SH-SY5Y (cell line): ENCODE measurements around the gene SLC10A2.

ENCODE experiments used
- GATA2 ChIP-seq: IDR thresholded peaks from 2 replicates; pipeline ENCODE4 v1.6.1; 2011; ENCODE audit warnings: mild to moderate bottlenecking, low read depth, low read length
- GATA3 ChIP-seq: IDR thresholded peaks from 2 replicates; pipeline ENCODE4 v1.6.1; 2011; ENCODE audit warnings: low read depth, mild to moderate bottlenecking, low read length, moderate library complexity

GRCh38 chr13:103031332-103031873, 34.8 kb downstream of the SLC10A2 start:
- TF ChIP-seq GATA3 (no peak), GATA2 (no peak)
